Chondrocyte (in vitro differentiated cells): Measurements from ENCODE around the gene DHRS13. TPM values are rescaled to one million over a fixed set of nuclear protein-coding genes. Genes with fewer than 3 reads are reported as not detected.

ENCODE experiments used
- DNase-seq: peaks from one replicate; pipeline ENCODE4 v3.0.0; 2021; ENCODE audit warnings: mixed read lengths, low spot score
- H3K27ac Mint-ChIP-seq: one replicate; pipeline ENCODE4 v1.8.0; 2021; ENCODE audit warnings: mild to moderate bottlenecking, moderate library complexity, mixed read lengths; ENCODE audit not compliant: unreplicated experiment
- H3K27me3 Mint-ChIP-seq: 2 replicates; pipeline ENCODE4 v1.8.0; 2021; ENCODE audit warnings: low read depth, mixed read lengths
- H3K36me3 Mint-ChIP-seq: 2 replicates; pipeline ENCODE4 v1.8.0; 2021; ENCODE audit warnings: low read depth, mixed read lengths
- H3K4me1 Mint-ChIP-seq: 2 replicates; pipeline ENCODE4 v1.8.0; 2021; ENCODE audit warnings: low read depth, mild to moderate bottlenecking, mixed read lengths
- H3K4me3 Mint-ChIP-seq: one replicate; pipeline ENCODE4 v1.8.0; 2021; ENCODE audit warnings: mild to moderate bottlenecking, moderate library complexity, mixed read lengths; ENCODE audit not compliant: unreplicated experiment
- H3K9me3 Mint-ChIP-seq: 2 replicates; pipeline ENCODE4 v1.8.0; 2021; ENCODE audit warnings: low read depth, mixed read lengths
- CTCF ChIP-seq: fragments of 200-600 bp; sonication (generic); IDR thresholded peaks from 2 replicates; pipeline ENCODE4 v1.5.0; 2021; ENCODE audit warnings: antibody characterized with exemption, mild to moderate bottlenecking, moderate library complexity
- total RNA-seq: library from RNA; stranded (reverse); gene quantifications from 3 replicates; pipeline ENCODE4 v1.2.1, GENCODE V29; 2021

The DHRS13 gene
- total RNA-seq, 1 donor from 2014 or later = 5.8 TPM

- Mint-ChIP-seq H3K27ac (peak overlapping the region; percentile 92), H3K4me1 (peaks cover 39% of the 10 kb centered on the region), H3K4me3 (peak overlapping the region; percentile 93), H3K36me3 (no peaks in the 10 kb centered on the region), H3K27me3 (no peaks in the 10 kb centered on the region), H3K9me3 (no peaks in the 10 kb centered on the region)
- TF ChIP-seq CTCF = no peak
- peak; percentile 88 for DNase-seq
Observed at GRCh38 chr17:28950017-28950751, 47.3 kb upstream of the DHRS13 start.

DNA sequence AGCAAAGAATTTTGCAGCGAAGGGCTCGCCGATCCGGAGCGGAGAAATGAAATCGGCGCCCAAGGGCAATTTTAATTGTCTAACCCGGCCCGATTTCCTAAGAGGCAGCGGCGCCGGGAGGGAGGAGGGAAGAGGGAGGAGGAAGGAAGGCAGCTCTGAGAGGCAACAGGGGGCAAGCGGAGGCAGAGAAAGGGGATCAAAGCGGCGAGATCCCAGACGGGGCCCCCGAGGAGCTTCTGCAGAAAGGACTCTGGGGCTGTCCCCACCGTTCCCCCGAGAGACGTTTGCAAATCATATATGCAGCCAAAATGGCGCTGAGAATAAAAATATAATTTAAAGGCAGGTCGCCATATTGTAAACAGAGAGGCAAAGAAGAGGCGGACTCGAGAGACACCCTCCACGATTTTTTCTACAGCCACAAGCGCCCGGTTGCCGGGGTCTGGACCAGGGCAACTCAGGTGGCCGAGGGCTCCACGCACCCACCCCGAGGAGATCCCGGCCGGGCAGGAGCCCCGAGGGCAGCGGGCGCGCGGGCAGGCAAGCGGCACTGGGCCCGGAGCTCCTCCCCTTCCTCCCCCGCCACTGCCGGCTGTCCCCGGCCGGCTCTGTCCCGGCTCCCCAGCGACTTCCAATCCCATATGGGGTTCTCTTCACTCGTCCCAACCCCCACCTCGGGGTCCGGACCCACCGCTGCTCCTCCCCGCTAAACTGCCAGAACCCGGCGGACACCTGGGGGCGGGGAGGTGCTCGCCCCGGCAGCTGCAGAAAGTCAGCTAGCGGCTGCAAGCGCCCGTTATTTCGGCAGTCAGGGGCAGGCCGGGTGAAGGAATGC lies 46.5 kb upstream of the DHRS13 start:
- Mint-ChIP-seq H3K27ac (peak overlapping the region; percentile 92), H3K36me3 (no peaks in the 10 kb centered on the region), H3K9me3 (no peaks in the 10 kb centered on the region), H3K4me3 (peak overlapping the region; percentile 93), H3K27me3 (no peaks in the 10 kb centered on the region), H3K4me1 (peaks cover 45% of the 10 kb centered on the region)
- DNase-seq = peak; percentile 92
- TF ChIP-seq CTCF = no peak

- Mint-ChIP-seq H3K4me1 (peaks cover 48% of the 10 kb centered on the region), H3K36me3 (no peaks in the 10 kb centered on the region), H3K9me3 (no peaks in the 10 kb centered on the region), H3K27ac (peak overlapping the region; percentile 92), H3K27me3 (no peaks in the 10 kb centered on the region), H3K4me3 (peak overlapping the region; percentile 93)
- TF ChIP-seq CTCF = no peak
- no peak for DNase-seq
Observed at GRCh38 chr17:28948873-28949184, 46.0 kb upstream of the DHRS13 start.

GRCh38 chr17:28948342-28948741 lies 45.5 kb upstream of the DHRS13 start:
- Mint-ChIP-seq H3K4me3 (peak overlapping the region; percentile 93), H3K4me1 (peaks cover 44% of the 10 kb centered on the region), H3K27me3 (no peaks in the 10 kb centered on the region), H3K27ac (peak overlapping the region; percentile 92), H3K9me3 (no peaks in the 10 kb centered on the region), H3K36me3 (no peaks in the 10 kb centered on the region)
- TF ChIP-seq CTCF = no peak
- DNase-seq = no peak

DNA sequence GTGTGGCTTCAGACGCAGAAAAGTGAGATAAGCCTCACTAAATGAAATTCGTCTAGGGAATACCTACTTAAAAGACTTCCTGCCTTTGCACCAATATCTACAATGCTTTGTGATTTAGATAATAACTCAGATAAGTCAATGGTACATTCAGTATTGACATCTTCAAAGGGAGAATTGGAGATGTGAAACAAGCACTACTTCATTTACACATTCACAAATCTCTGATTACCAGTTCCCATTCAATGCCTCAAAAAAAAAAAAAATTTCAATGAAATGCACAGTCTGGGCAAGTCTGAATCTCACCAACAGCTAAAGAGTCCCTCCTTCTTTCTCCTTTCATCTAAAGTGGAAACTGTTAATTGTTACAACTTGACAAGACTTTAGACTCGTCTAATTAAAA lies 44.8 kb upstream of the DHRS13 start:
- Mint-ChIP-seq H3K27ac (peak overlapping the region; percentile 92), H3K36me3 (no peaks in the 10 kb centered on the region), H3K9me3 (no peaks in the 10 kb centered on the region), H3K4me1 (peaks cover 44% of the 10 kb centered on the region), H3K4me3 (peak overlapping the region; percentile 93), H3K27me3 (no peaks in the 10 kb centered on the region)
- DNase-seq = no peak
- no peak for TF ChIP-seq CTCF
